ENCODE data around the gene ANKRD53.
A peak's percentile ranks its signal among the peaks of the same experiment; 100 is the strongest.

ANKRD53 gene

GRCh38 chr2:70978341-70979179 is at the start of gene ANKRD53:
TSS of gene ANKRD53 (plus strand) at chr2:70978630. CDS start at chr2:70978646, 16 bp downstream.
- DNase-seq, result peak; percentile 9

GRCh38 chr2:70930371-70931329 is 47.8 kb upstream of the ANKRD53 start:
- no peak for DNase-seq

- DNase-seq, result no peak
Measured at GRCh38 chr2:70931376-70932000, 46.9 kb upstream of the ANKRD53 start.

GRCh38 chr2:70932631-70933230 is 45.7 kb upstream of the ANKRD53 start:
- DNase-seq, result no peak

- no peak for DNase-seq
Measured at GRCh38 chr2:70934981-70935380, 43.4 kb upstream of the ANKRD53 start.

- DNase-seq, result no peak
Measured at GRCh38 chr2:70935468-70936164, 42.8 kb upstream of the ANKRD53 start, which contains the start of gene ATP6V1B1. TSS of gene ATP6V1B1 (plus strand) at chr2:70935900. CDS start at chr2:70935955, 55 bp downstream.

- DNase-seq, result no peak
Measured at GRCh38 chr2:70936165-70936978, 42.1 kb upstream of the ANKRD53 start.

- DNase-seq, result no peak
Measured at GRCh38 chr2:70936979-70937811, 41.2 kb upstream of the ANKRD53 start.

GRCh38 chr2:70937866-70938585 is 40.4 kb upstream of the ANKRD53 start:
- no peak for DNase-seq

- no peak for DNase-seq
Measured at GRCh38 chr2:70938586-70938950, 39.9 kb upstream of the ANKRD53 start.

GRCh38 chr2:70939001-70939838 is 39.2 kb upstream of the ANKRD53 start:
- DNase-seq, result no peak

GRCh38 chr2:70939839-70940580 is 38.4 kb upstream of the ANKRD53 start:
- no peak for DNase-seq

- DNase-seq, result no peak
Measured at GRCh38 chr2:70941186-70941585, 37.2 kb upstream of the ANKRD53 start.

- no peak for DNase-seq
Measured at GRCh38 chr2:70941701-70942100, 36.7 kb upstream of the ANKRD53 start.

GRCh38 chr2:70942396-70943204 is 35.8 kb upstream of the ANKRD53 start:
- DNase-seq, result no peak

- no peak for DNase-seq
Measured at GRCh38 chr2:70943205-70943871, 35.1 kb upstream of the ANKRD53 start.
